NCI-H1105 treated with DMSO at 0.1 percent for 48 hours (cell line): ENCODE results near the gene PAX2.

ENCODE experiments used
- DNase-seq: peaks from one replicate; lab custom pipeline; 2025; lab: John Stamatoyannopoulos, UW

Gene PAX2

DNA sequence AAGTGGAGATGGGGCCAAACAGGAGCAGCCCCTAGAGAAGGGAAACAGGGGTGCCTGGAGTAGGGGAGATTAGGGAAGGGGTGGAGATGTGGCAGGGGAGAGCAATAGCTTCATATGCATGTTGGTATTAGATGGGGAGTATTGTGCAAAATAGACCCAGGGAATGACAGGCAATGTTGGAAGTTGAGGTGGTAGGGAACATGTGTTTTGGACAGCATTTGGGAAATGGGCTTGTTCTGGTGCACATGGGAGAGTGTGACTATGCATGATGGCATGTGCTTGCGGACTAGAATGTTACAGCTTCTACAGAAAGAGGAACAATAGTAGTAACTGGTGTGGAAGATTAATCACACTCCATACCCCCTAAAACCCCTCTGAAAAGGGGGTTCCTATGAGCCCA is 10.4 kb downstream of the PAX2 start:
- DNase-seq = no peak

DNA sequence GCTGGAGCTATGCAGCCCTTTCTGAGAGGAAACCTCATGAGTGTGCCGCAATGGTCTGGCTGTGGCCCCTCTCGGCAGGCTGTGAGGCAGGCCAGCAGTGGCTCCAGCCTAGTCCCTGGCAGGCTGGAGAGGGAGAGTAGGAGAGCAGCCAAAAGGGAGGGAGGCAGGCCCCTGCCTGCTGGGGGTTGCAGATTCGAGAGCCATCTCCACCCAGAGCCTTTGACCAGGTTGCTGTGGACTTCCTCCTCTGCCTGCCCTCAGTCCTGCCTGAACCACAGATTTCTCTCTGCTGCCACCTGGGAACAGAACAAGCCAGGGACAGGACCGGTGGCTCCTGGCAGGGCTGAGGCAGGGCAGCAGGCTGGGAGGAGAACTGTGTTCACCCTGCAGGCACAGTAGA is 13.9 kb downstream of the PAX2 start:
- no peak for DNase-seq

DNA sequence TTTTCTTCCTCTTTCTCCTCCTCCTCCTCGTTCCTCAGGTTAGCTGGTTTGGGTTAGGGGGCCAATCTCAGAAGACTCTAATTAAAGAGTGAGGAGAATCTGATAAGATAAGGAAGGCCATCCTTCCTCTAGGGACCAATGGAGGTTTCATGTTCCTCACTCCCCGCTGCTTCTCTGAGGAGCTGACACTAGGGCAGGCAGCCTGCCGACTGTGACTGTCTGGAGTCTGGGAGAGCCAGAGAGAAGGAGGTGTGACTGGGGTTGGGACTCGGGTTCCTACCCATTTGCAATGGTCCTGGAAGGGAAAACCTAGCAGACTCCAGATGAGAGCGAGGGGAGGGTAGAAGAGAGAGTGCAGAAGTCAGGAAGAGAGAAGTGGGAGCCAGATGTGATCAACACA is 15.3 kb downstream of the PAX2 start:
- DNase-seq = no peak

DNA sequence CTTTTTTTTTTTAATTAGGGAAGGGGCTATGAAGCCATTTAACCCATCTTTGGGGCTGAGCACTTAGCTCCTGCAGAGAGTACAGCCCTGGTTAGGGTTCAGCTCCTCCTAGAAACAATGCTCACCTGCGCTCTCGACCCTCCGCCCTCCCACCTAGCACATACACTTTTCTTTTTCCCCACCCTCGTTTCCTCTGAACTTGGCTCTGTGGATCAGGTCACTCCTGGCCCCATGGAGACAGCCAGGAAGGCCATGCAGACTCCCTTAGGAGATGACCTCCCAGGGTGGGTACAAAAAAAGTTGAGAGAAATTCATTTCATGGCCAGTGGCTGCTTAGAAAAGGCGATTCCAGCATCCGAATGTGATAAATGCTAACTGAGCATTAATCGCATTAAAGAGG is 15.8 kb downstream of the PAX2 start:
- no peak for DNase-seq

DNA sequence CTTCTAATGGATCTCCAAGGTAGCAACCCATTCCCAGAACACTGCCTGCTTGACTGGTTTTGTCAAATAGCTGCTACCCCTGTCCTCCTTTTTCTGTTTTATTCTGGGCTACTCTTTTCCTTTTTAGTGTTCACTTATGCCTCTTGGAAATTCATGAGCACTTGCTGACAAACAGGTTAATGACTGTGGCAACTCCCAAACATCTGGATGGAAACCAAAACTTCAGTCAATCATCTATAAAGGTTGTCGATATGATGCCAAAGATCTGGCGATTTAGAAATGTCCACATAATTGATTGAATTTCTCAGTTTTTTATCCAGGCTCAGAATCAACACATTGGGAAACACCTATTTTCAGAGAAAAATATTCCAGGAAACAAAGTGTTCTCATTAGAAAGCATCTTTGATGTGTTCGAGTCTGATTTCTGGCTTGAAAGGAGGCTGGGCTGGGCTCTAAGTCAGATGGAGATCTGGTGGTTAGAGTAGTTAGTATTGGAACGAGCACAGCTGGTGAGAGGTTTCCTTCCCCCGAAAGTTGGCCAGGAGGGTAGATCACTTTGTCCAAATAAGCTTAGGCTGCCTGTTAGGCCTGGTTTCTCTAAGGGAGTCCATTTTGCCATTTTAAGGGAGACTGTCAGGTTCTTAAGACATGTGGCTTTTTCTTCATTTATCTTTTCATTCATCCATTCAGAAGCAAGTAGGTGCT is 17.8 kb downstream of the PAX2 start:
- DNase-seq = no peak

DNA sequence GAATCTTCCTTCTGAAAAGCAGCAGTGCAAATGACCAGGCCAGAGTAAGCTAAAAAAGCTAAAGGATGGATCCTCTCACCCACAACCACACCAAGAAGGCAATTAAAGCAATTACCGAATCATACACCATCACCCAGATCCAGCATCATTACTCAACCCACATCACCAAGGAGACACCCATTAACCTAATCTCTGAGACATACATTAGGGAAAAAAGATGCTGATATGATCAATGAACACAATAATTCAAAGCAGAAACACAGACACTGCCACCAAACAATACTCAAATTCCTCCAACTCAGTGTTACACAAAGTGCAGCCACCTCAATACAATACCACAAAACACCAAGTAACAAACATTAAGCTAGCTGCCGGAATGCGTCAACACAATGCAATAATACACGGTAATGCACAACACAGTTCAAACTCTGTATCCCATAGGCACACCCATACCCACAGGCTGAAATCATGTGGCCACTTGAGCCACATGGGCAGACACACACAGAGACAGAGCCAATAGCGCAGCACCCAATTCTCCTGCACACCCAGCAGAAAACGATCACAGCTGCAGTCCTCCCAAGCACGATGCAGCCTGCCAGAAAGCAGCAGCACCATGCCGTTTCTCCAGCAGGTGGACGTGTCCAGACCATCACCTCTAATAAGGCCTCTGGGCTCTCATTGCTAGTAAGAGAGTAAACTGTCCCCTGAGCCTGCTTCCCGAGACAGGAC is 21.5 kb downstream of the PAX2 start:
- no peak for DNase-seq

DNA sequence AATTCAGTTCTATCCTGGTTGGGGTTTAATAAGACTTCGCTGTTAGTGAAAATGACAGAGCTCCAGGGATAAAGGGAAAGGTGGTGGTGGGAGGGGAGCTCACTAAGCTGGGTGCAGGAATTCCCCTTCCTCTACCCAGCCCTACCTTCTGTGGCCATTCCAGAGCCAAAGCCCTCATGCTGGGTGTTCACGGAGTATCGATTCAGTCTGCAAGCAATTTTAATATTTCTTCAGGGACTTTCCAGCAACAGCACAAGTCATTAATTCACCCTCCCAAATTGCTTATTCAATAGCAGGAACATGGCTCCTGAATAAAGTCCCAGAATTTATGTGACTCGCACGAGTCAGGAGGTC is 22.0 kb downstream of the PAX2 start:
- DNase-seq = no peak

DNA sequence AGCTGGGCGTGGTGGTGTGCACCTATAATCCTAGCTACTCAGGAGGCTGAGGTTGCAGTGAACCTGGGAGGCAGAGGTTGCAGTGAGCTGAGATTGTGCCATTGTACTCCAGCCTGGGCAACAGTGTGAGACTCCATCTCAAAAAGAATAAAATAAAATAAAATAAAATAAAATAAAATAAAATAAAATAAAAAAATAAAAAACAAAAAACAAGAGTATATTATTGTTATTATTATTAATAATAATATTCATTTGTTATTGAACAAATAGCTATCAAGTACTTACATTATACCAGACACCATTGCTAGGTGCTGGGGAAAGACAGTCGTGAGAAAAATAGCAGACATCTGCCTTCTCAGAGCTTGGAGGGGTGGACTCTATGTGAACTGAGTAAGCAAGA is 24.1 kb downstream of the PAX2 start:
- no peak for DNase-seq

DNA sequence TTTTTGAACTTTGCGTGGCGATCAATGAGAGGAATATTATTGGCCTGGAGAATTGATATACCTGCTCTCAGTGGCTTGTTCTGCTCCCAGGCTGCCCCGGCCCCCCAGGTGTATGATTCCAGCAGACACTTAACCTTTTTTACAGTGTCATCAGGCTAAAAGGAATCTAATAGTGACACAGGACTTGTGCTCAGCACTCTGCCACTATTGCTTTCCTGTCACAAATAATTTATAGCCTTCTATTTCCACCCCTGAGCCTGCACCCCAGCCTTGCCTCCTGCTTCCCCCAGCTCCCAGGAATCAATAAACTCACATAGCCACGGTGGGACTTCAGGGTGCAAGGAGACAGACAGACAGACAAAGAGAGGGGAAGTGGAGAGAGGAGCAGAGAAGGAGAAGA is 28.3 kb downstream of the PAX2 start:
- no peak for DNase-seq

DNA sequence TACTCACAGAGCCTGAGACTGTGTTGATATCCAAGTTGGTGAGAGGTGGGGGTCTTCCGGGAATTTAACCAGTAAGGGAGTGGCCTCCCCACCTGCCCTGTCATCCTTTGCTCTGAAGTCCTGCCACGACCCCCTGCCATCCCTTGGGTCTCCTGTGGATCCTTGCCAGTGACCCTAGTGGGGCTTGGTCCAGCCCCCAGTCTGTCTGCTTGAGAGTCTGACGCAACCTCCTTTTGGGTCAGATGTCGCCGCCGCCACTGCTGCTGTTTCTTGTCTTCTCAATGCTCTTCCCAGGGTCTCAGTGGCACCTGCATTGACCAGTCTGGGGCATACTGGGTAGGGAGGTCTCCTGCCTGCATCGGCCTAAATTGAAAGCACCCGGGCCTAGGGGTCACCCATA is 28.8 kb downstream of the PAX2 start:
- DNase-seq = no peak

DNA sequence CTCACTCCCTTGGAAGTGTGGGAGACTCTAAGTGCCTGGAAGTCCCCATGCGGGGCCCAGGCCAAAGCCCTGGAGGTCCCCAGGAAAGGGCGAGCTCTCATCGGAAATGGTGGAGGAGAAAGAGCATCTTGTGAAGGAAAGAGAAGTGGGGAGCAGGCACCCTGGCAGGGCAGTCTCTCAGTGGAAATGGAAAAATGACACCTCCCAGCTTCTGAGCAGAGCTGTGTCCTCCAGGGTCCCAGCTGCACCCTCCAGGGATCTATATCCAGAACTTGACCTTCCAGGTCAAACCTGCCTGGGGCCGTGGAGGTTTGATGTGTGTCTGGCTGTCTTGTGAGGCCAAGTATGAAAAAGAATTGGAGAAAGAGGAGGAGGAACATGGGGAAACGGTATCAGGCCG is 29.5 kb downstream of the PAX2 start:
- no peak for DNase-seq

DNA sequence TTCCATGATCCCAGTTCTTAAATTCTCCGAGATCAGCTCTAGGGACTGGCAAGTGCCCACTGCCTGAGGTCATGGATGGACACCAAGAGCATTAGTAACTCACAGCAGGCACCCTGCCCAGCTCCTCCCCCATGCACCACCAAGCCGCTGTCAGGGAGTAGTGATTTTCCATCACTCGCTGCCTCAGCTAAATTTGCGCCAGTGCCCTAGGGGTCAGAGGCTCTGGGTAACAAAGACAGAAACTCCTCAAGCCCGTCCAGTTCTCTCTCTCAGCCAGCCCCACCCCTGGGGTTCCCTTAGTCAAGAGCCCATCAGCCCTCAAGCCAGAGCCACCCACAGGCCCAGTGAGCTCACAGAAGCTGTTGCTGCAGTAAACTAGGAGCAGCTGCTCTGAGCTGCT is 30.0 kb downstream of the PAX2 start:
- DNase-seq = no peak

DNA sequence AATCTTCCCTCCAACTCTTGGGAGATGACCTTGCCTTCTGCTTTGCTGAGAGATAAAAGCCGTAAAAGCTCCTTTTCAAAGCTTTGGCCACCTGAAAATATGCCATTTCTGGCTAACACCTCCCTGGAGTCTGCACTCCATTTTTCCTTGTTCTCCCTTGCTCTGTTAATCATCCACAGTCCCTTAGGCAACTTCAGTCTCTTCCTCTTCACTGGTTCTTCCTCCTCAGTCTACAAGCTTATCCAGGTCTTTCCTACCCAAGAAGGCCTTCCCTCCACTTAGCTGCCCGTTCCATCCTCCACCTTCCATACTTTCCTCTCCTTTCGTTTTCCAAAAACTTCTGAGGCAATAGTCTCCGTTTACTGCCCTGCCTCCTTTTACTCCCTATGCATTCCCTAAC is 30.5 kb downstream of the PAX2 start:
- DNase-seq = no peak

DNA sequence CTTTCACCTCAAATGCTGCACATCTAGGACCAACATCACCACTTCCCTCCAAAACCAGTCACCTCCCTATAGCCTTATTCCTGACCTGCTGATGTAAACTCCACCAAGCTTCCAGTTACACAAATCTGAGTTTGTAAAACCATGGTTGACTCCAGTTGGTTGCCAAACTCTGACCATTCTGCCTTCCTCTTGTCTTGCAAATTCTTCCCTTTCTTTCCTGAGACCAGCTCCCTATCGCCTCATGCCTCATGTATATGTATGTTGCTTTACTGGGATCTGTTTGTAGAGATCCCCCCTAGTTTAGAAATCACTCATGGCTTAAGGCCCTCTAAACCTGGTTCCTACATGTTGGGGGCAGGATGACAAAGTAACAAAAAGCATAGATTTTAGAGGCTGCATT is 31.3 kb downstream of the PAX2 start:
- no peak for DNase-seq

DNA sequence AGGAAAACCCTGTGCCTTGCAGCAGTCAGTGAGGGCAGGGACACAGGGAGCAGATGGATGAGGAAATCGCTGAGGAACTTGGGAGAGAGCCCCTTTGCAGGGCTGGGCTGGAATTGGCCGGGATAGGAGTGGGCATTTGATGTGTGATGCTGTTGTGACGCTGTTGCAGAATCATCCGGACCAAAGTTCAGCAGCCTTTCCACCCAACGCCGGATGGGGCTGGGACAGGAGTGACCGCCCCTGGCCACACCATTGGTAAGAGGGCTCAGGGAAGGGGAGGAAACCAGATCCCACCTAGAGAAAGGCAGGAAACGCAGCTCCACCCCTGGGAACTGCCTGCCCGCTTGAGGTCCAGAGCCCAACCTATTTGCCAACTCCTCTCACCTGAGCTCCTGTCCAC is 33.9 kb downstream of the PAX2 start:
- DNase-seq = no peak

DNA sequence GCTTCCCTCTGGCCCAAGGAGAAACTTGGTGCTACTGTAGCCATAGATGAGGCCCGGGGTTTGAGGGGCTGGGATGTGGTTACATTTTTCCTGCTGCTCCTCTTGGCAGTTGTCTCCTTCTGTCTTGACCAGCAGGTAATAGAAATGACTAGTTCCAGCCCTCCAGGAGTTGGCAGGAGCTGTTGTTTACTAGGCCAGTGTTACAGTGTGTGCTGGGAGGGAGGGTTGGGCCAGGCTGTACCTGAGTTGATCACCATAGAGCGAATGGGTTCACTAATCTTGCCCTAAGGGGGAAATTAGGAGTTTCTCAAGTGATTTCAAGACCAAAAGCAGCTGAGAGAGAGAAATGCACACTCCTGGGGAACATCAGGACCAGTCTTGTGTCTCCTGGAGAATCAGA is 34.9 kb downstream of the PAX2 start:
- DNase-seq = no peak

DNA sequence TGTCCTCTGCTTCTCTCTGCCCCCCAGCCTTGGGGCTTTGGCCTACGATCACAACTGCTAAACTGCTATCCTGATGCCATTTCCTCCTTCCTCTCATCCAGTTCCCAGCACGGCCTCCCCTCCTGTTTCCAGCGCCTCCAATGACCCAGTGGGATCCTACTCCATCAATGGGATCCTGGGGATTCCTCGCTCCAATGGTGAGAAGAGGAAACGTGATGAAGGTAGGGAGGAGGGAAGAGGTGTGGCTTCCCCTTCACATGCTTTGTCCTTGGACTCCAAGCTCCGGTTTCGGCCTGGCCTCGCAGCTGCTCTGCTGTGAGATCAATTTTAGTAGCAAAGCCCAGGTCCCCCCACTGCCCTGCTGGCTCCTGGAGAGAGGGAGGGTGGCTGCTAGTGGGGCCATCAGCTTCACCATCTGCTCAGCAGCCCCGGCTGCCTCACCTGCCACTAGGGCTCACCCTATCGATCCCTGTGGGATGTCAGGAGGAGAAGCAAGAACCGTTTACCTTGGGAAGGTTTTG is 35.8 kb downstream of the PAX2 start:
- DNase-seq = no peak

DNA sequence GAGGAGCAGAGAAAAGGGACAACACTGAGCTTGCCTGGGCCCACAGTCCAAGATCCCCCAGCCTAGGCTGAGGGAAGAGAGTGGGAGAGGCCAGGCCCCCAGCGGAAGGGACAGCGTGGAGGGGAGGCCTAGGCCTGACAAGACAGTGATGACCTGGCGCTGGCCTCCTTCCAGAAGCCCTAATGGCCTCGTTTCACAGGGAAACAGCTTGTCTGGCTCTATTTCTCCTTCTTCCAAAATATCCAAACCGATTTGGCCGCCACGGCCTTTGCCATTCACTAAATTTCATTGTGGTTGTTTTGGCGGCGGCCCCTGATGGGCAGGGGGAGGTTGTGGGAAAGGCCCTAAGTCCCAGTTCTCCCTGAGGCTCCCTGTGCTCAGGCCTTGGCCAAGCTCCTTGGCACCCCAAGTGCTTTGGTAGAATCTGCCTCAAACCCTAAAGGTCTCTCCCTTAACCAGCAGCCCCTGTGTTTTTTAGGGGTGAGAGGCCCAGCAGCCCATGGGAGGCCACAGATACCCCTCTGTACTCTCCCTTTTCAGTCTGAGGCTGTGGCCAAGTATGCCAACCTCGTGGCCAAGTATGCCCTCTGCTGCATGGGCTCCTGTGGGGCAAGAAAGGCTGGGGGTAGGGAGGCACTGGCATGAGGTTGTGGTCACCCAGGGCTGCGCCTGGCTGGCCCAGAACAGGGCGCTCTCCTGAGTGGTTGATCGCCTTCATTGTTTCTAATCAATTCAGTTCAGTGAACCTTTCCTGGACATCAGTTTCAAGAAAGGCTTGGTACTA is 37.3 kb downstream of the PAX2 start:
- no peak for DNase-seq

DNA sequence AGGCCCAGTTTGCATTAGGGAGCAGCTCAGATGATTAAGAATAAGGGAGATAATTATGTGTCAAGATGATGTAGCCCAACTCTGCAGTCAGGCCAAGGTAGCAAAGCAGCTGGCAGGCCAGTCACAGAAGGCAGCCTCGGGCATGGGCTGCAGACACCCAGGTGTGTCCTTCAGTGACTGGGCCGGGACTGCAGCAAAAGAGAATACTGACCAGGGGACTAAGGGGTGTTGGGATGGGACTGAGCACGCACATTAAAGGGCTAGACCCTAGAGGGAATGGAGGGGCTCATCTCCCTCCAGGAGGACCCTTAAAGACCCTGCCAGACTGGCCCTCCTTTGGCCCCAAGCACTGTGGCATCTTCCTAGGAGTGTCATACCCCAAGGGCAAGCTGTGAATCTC is 38.7 kb downstream of the PAX2 start:
- no peak for DNase-seq

DNA sequence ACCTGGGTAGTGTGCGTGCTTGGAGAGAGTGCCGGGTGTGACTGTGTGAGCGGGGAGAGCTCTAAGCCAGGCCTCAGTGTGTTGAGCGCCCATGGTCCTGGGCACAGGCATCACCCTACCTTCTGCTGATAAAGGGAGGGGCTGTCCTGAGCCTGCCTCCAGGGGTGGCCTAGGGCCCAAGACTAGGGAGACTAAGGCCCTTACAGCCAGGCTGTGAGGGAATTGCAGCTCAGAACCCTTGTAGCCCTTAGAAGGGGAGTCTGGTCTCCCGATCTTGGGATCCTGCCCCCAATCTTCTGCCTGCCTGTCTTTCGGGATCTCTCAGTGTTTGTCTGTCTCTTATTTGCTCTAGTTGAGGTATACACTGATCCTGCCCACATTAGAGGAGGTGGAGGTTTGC is 41.2 kb downstream of the PAX2 start:
- DNase-seq = no peak

DNA sequence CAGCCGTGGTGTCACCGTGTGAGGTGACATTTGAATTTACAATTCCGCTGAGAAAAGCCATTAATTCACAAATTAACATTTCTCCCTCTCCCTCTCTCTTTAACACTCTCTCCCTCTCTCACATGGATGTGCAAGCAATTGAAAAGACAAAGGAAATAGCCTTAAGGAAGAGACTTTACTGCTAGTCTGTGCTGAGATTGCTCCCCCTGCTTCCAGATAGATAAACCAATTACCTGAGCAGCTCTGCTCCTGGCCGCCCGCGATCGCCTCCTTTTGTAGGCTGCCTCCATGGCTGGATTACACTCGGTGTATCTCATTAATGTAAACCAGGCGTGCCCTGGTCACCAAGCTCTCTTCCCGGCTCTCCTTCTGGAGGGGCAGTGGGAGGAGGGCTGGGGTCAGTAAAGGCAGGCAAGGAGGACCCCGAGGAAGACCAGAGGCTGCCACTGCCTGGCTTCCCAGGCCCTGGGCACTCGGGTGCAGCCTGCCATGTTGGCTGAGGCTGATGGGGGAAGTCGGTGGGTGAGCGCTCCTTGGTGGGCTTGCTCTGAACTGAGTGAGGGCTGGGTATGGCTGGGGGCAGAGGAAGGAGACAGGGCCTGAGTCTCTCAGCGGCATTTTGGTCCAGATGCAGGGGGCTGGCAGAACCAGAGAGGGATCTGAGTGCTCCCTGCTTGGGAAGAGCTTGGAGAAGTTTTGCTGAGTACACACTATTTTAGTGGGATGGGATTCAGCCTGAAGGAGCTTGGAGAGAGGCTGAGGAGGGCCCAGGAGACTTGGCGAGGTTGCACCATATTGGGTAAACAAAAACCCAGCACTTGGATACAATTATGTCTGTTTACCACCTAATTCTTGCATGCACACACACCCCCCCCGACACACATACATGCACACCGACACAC is 42.9 kb downstream of the PAX2 start:
- DNase-seq = no peak

DNA sequence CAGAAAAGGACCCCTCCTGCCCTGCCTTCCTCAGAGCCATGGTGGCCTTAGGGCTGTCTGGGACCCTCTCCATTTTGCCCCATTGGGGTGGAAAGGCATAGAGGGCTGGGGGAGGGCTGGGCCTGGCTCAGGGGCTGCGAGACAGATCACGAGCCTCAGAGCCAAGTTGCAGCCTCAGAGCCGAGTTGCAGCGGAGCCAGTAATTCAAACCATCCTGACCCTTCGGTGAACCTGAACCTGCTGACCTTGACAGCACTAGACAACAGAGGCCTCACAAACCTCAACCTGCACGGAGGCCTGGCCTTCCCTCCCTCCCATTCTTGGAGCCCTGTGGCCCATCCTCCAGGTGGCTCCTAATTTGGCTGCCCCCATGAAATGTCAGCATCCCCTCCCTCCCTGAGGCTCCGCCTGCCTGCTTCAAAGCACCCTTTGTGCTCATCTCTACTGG is 45.4 kb downstream of the PAX2 start:
- no peak for DNase-seq
